NCI-H748 treated with DMSO at 0.1 percent for 48 hours (cell line): ENCODE results near the gene RHEB.
"Not testable (repeated sequence)": the region's sequence is repeated elsewhere in the genome, so short reads cannot be mapped to it uniquely, and the experiment has no call there.

Source experiments
- DNase-seq: peaks from one replicate; lab custom pipeline; 2025; lab: John Stamatoyannopoulos, UW

Gene RHEB

GRCh38 chr7:151524845-151525244, 5.2 kb upstream of the RHEB start:
- no peak for DNase-seq

DNA sequence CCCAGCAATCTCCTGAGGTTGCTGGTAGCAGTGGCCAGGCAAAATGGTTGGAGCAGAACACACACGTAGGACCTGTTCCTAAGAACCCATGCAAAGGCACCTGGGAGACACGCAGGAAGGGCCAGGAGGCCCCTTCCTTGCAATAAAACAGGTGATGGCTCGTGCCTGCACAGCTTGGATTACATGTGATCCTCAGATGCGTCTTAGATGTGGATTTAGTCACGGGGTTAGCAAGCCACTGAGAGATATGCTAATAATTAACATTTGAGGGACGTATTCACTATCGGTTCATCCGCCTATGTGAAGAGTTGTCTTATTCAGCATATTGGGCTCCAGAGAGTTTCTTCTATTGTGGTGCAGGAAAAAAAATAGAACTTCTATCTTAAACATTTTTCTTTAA, 4.6 kb upstream of the RHEB start:
- DNase-seq: no peak

- DNase-seq: peak; percentile 61
Measured at GRCh38 chr7:151520419-151521261, 945 bp upstream of the RHEB start.

DNA sequence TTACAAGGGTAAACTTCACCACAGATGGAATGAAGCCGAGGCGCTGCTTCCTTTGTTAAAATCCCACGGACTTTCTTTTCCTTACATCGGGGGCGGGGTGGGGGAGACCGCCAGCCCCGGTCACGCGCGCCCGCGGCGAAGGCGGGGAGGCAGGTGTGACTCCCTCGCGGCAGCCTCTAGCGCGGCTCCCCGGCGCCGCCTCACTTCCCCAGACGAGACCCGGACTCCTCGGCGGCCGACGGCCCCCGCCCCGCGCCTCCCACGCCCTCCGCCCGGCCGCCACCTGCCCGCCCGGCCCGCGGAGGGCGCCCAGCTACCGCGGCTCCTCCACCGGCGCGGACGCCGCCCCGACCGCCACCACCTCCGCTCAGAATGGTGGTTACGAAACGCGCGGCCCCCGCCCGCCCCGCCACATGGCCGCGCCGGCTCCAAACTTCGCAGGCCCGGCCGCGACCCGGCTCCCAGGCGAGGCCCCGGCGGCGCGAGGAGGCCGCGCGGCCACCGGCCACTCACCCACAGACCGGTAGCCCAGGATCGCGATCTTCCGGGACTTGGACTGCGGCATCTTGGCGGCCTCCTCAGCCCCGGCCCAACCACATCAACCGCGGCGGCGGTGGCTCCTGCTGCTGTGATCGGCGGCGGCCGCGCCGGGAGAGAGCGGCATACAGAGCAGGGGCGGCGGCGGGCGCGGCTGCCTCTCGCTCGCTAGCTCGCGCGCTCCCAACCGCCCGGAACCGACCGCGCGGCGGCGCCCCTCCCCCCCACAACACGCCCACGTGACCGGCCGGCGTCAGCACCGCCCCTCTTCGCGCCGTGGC, 539 bp downstream of the RHEB start:
- DNase-seq: not testable (repeated sequence)

DNA sequence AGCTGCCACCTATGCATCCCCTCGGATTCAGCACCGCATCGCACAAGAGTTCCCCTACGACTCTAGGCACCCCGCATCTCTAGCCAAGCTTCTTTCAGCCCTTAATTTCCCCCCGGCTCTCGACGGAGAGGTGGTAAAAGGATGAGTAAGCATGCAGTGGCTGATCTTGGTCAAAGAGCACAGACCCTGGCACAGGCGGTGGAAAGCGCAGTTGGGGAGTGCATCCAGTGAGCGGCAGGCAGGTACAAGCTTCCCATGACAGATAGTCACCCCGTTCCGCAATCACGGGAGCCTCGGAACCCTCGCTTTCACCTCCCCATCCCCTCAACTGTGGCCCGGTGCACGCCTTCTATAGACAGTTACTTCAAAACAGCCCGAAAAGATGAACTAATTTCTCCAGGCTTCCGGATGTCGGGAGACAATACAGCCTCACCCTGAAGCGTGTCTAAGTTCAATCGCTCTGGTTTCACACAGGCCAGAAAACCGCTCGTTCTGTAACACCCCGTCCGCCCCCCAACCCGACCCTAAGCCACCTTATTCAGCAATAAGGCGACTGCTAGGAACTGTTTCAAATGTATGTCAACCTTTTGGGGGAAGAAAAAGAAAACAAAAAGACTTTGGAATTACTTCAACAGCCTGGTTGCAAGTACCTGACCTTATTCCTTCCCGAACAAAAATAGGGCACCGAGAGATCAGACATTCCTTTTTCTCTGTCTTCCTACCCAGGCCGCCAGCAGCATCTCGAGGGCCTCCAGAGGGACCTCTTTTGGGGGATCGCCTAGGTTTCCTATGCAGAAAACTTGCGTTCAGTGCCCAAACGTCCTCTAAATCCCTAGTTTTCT, 1.4 kb downstream of the RHEB start:
- no peak for DNase-seq

GRCh38 chr7:151517601-151518104, 2.0 kb downstream of the RHEB start:
- no peak for DNase-seq

- DNase-seq: no peak
Measured at GRCh38 chr7:151515276-151515565, 4.5 kb downstream of the RHEB start.

DNA sequence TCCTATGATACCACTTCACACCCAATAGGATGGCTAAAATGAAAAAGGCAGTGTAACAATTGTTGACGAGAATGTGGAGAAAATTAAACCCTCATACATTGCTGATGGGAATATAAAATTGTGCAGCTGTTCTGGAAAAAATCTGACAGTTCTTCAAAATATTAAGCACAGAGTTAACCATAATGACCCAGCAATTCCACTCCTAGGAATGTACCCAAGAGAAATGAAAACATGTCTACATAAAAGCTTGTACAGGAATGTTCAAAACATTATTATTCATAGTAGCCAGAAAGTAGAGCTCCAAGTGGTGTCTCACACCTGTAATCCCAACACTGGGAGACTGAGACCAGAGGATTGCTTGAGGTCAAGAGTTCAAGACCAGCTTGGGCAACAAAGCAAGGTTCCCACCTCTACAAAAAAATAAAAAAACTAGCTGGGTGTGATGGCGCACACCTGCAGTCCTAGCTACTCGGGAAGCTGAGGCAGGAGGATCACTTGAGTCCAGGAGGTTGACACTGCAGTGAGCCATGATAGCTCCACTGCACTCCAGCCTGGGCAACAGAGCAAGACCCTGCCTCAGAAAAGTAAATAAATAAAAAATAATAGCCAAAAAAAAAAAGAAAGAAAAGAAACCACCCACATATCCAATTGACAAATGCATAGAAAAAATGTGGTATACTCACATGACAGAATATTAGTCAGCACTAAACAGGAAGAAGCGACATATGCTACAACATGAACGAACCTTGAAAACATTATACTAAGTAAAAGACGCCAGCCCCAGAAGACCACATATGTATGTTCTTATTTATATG, 5.0 kb downstream of the RHEB start:
- DNase-seq: no peak

DNA sequence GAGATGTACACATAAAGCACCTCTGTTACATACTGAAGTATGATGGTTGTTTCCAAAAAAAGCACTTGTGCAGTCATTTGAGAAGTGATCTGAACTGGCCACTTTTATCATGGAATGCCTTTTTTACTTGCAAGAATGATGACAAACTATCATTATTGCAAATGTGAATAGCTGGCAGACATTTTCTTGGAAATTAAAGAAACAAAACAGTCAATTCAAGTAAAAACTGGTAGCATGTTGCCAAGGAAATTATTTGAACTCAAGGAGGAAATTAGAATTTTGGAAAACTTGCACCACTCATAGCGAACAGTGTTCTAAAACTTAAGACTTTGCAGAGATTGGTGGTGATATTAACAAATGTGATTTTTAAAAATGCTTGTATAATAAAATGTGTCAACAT, 6.6 kb downstream of the RHEB start:
- no peak for DNase-seq

DNA sequence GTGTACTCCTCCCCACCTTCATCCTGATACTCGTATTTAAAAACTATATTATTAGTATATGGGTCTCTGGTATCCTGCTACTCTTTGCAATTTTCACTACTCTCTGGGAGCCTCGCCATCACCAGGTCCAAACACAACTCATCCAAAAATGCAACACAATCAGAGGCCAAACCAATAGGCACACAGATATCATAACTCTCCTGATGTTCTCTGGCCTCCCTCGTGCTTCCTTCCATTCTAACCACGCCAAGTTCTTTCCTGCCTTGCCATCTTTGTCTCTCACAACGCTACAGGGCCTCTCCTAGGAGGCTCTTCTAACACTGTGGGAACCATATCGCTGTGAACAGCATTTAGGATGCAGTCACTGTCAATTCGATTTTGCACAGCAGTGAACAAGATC, 7.3 kb downstream of the RHEB start:
- DNase-seq: no peak

GRCh38 chr7:151511946-151512345, 7.7 kb downstream of the RHEB start:
- DNase-seq: no peak

- DNase-seq: no peak
Measured at GRCh38 chr7:151511270-151511669, 8.4 kb downstream of the RHEB start.

GRCh38 chr7:151509670-151510333, 9.9 kb downstream of the RHEB start:
- DNase-seq: no peak

DNA sequence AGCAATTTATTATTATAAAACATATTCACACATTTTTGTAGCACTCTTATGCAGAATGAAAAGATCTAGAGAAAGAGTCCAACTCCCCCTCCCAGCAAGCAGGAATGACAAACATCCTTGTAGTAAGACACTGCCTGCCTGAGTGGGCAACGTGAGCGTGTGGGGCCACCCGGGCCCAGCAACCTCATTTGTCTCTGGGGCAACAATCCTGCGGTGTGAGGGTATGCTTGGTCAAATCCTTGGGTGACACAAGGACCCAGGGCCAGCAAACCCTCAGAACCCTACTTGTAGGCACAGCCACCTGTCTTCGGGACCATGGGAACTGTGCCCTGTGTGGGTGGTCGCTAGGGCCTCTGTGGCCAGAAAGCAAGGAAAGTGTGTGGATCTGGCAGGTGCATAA, 10.7 kb downstream of the RHEB start:
- no peak for DNase-seq

DNA sequence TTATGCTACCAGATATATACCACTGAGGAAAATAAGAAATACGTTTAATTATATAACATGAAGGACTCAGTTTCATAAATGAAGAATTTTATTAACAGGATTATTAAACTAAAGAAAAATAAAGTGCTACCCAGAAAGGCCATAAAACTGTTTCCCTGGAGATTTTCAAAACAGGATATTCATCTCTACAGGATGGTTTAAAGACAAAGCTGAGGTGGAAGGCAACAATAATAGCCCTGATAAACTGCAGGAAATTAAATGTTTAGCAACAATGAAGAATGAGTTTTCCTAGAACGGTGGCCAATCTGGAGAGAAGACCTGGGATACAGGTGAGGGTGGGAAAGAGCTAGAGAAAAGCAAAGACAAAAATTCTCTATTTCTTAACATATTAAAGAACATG, 11.9 kb downstream of the RHEB start:
- DNase-seq: no peak

DNA sequence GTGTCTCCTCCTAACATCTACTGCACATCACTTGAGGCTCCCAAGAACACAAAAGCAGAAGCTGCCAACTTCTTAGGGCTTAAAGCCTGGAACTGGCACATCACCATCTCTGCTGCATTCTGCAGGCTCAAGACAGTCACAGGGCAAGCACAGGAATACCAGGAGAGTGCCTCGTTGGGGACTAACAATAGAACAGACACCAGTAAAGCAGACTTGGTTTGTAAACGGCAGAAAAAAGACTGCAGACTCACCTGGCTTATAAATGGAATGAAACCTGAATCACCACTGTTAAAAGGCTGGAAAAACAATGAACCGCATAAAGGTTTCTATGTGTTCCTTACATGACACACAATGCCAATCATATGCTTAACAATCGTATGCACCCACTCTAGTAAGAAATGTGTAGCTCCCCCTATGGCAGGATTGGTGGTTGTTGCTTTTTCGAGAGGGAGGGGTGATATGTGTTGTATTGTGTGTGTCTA, 12.8 kb downstream of the RHEB start:
- DNase-seq: no peak

- no peak for DNase-seq
Measured at GRCh38 chr7:151505836-151506468, 13.7 kb downstream of the RHEB start.

DNA sequence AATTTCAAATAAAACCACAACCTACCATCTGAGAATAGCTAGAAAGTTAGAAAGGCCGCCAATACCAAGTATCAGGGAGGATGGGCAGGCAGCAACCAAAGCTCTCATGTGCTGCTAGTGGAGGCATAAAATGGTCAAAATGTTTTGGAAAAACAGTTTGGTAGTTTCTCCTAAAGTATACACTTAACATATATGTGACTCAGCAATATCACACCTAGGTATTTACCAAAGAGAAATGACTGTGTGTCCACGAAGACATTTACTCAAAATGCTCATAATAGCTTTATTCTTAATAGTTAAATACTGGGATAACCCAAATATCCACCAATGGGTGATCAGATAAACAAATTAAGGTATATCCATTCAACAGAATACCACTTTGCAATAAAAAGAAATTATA, 14.3 kb downstream of the RHEB start:
- DNase-seq: no peak

DNA sequence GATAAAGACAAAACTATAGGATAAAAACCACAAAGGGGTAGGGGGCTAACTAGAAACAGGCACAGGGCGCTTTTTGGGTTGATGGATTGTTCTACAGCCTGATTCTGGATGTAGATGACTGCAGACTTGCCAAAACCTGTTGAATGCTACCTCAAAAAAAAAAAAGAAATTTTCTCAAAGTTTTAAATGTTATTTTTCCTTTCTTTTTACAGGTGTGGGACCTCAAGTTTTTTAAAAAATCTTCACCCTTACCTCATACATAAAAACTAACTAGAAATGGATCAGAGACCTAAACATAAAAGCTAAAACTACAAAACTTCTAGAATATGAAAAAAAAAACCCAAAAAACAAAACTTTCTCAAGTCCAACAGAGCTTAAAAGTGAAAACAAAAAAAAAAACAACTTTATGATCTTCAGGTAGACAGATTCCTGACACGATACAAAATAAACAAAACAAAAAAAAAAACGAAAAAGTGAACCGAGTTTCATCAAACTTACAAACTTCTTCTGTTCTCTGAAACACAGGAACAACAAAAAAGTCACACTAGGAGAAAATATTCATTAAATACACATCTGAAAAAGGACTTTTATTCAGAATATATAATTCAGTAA, 14.9 kb downstream of the RHEB start:
- DNase-seq: no peak
